H1 (cell line): ENCODE measurements around the gene SLC2A1.

Source experiments
- CTCF ChIP-seq, 3 experiments: IDR thresholded peaks; 1 replicate in 2 of 3; 2 replicates in 1 of 3; pipeline versions ENCODE4 v1.5.1 to v1.6.1; 2011; ENCODE audit warnings: low read length in 3 of 3, mild to moderate bottlenecking in 3 of 3, inconsistent platforms in 2 of 3, low read depth in 1 of 3, moderate library complexity in 1 of 3; ENCODE audit not compliant: insufficient read depth in 1 of 3; ENCODE audit errors: control extremely low read depth in 1 of 3
- JUND ChIP-seq: IDR thresholded peaks from 2 replicates; pipeline ENCODE4 v1.6.1; 2011; ENCODE audit warnings: mild to moderate bottlenecking, improper control_type of control experiment, low read length
- POLR2A ChIP-seq, 2 experiments: IDR thresholded peaks; 1 replicate in 1 of 2; 2 replicates in 1 of 2; pipeline ENCODE4 v1.6.1; 2011; ENCODE audit warnings: low read depth in 2 of 2, low read length in 2 of 2, mild to moderate bottlenecking in 2 of 2; ENCODE audit errors: control extremely low read depth in 1 of 2
- SIN3A ChIP-seq, 2 experiments: IDR thresholded peaks in 1 of 2; conservative IDR thresholded peaks in 1 of 2; 2 replicates each; pipeline ENCODE4 v1.6.1; 2011 to 2012; ENCODE audit warnings: low read length in 2 of 2, improper control_type of control experiment in 1 of 2, low read depth in 1 of 2, mild to moderate bottlenecking in 1 of 2
- SP2 ChIP-seq: IDR thresholded peaks from 2 replicates; pipeline ENCODE4 v1.6.1; 2012; ENCODE audit warnings: mild to moderate bottlenecking, low read length, inconsistent platforms
- TEAD4 ChIP-seq: IDR thresholded peaks from 2 replicates; pipeline ENCODE4 v1.6.1; 2012; ENCODE audit warnings: low read depth, low read length, inconsistent platforms, mixed read lengths
- YY1 ChIP-seq: IDR thresholded peaks from 2 replicates; pipeline ENCODE4 v1.6.1; 2011; ENCODE audit warnings: low read depth, mild to moderate bottlenecking, low read length

- TF ChIP-seq SIN3A (conservative IDR thresholded peaks at IDR 0.05 in 1 of 2, IDR thresholded peaks at IDR 0.05 in 1 of 2; ENCODE audit: low read depth in 1 of 2, low read length in 2 of 2) (no peak), CTCF (IDR thresholded peaks at IDR 0.05; ENCODE audit: control extremely low read depth in 1 of 3, insufficient read depth in 1 of 3, low read depth in 1 of 3, low read length in 3 of 3) (no peak), POLR2A (IDR thresholded peaks at IDR 0.05; ENCODE audit: control extremely low read depth in 1 of 2, low read depth in 2 of 2, low read length in 2 of 2) (no peak), JUND (no peak), YY1 (no peak), TEAD4 (no peak), SP2 (no peak)
Observed at GRCh38 chr1:42992054-42992571, 33.4 kb upstream of the SLC2A1 start.
